Fibroblast of lung (primary cell): Measurements from ENCODE around the gene HPS1. TPM values are rescaled to one million over a fixed set of nuclear protein-coding genes. Genes with fewer than 3 reads are reported as not detected.

Source experiments
- DNase-seq, 2 donors: peaks; one replicate each; pipeline versions ENCODE4 v3.0.0 to v3.0.0-alpha.2; 2010; ENCODE audit warnings: low read depth in 2 of 2
- H2AFZ ChIP-seq: 2 replicates; pipeline ENCODE4 v1.5.1; 2012; ENCODE audit warnings: low read length, control low read depth, inconsistent platforms
- H3K27ac ChIP-seq: 2 replicates; pipeline ENCODE4 v1.5.1; 2011; ENCODE audit warnings: low read length, control low read depth; ENCODE audit not compliant: insufficient read depth
- H3K27me3 ChIP-seq: 2 replicates; pipeline ENCODE4 v1.5.1; 2011; ENCODE audit warnings: mild to moderate bottlenecking, low read length; ENCODE audit not compliant: control insufficient read depth, insufficient read depth
- H3K36me3 ChIP-seq: 2 replicates; pipeline ENCODE4 v1.5.1; 2011; ENCODE audit warnings: low read length; ENCODE audit not compliant: control insufficient read depth, insufficient read depth
- H3K4me1 ChIP-seq: 2 replicates; pipeline ENCODE4 v1.5.1; 2011; ENCODE audit warnings: low read length; ENCODE audit not compliant: control insufficient read depth, insufficient read depth; ENCODE audit errors: extremely low read depth
- H3K4me2 ChIP-seq: 2 replicates; pipeline ENCODE4 v1.5.1; 2011; ENCODE audit warnings: low read length, control low read depth; ENCODE audit not compliant: insufficient read depth; ENCODE audit errors: extremely low read depth
- H3K4me3 ChIP-seq, 4 experiments: fragments of 200-600 bp in 1 of 4; sonication (generic) in 1 of 4; replicated peaks in 1 of 4; 2 replicates each; pipeline ENCODE4 v1.5.1; 2011 to 2016; ENCODE audit warnings: low read length in 4 of 4, low read depth in 3 of 4, mild to moderate bottlenecking in 3 of 4, control low read depth in 2 of 4, inconsistent platforms in 1 of 4, mixed read lengths in 1 of 4; ENCODE audit not compliant: insufficient read depth in 1 of 4; ENCODE audit errors: control extremely low read depth in 1 of 4
- H3K79me2 ChIP-seq: 2 replicates; pipeline ENCODE4 v1.5.1; 2012; ENCODE audit warnings: mild to moderate bottlenecking, low read length, inconsistent platforms; ENCODE audit not compliant: control insufficient read depth, insufficient read depth
- H3K9ac ChIP-seq: 2 replicates; pipeline ENCODE4 v1.5.1; 2011; ENCODE audit warnings: mild to moderate bottlenecking, low read length, control low read depth; ENCODE audit not compliant: insufficient read depth
- H3K9me3 ChIP-seq: 2 replicates; pipeline ENCODE4 v1.5.1; 2012; ENCODE audit warnings: low read depth, low read length; ENCODE audit not compliant: control insufficient read depth, insufficient read depth
- H4K20me1 ChIP-seq: 2 replicates; pipeline ENCODE4 v1.5.1; 2011; ENCODE audit warnings: low read length; ENCODE audit not compliant: control insufficient read depth, insufficient read depth; ENCODE audit errors: extremely low read depth
- CTCF ChIP-seq, 2 donors: IDR thresholded peaks in 1 of 2; conservative IDR thresholded peaks in 1 of 2; 1 replicate in 1 of 2; 2 replicates in 1 of 2; pipeline ENCODE4 v1.5.1; 2011 to 2012; ENCODE audit warnings: low read length in 2 of 2, control low read depth in 1 of 2, inconsistent platforms in 1 of 2, low read depth in 1 of 2, mild to moderate bottlenecking in 1 of 2
- EZH2 ChIP-seq: IDR thresholded peaks from 2 replicates; pipeline ENCODE4 v1.5.1; 2012; ENCODE audit warnings: low read length, control low read depth, mild to moderate bottlenecking; ENCODE audit errors: missing control alignments
- polyA plus RNA-seq, 2 donors: library from polyadenylated mRNA; depleted of rRNA in 1 of 2; stranded (reverse) in 1 of 2; unstranded in 1 of 2; fragments of >200 nt; gene quantifications; 2 replicates each; pipeline ENCODE4 v1.2.1, GENCODE V29; 2011 to 2012; ENCODE audit warnings: missing spikeins in 1 of 2
- total RNA-seq: library from RNA; depleted of rRNA; stranded (reverse); fragments of >200 nt; gene quantifications from 2 replicates; pipeline ENCODE4 v1.2.1, GENCODE V29; 2014

The HPS1 gene
- total and polyA plus RNA-seq, 2 donors (not counting 1 experiment from before 2014, with no cell fraction given), result 44.6 to 58.1 TPM

- no peak overlapping the region for H3K9ac ChIP-seq
- DNase-seq, result no peak
- H3K27me3 ChIP-seq, result no peaks in the 10 kb centered on the region
- no peak overlapping the region for H3K4me2 ChIP-seq
- no peak overlapping the region for H2AFZ ChIP-seq
- no peaks in the 10 kb centered on the region for H3K79me2 ChIP-seq
- no peaks in the 10 kb centered on the region for H3K36me3 ChIP-seq
- no peak overlapping the region for H3K27ac ChIP-seq
- no peaks in the 10 kb centered on the region for H3K9me3 ChIP-seq
- no peaks in the 10 kb centered on the region for H4K20me1 ChIP-seq
- TF ChIP-seq EZH2 (no peak), CTCF (conservative IDR thresholded peaks at IDR 0.05 in 1 of 2, IDR thresholded peaks at IDR 0.05 in 1 of 2; ENCODE audit: low read depth in 1 of 2, low read length in 2 of 2) (no peak)
- no peak overlapping the region for H3K4me3 ChIP-seq
- H3K4me1 ChIP-seq, result peaks cover 3% of the 10 kb centered on the region
These were observed 78.1 kb downstream of the HPS1 start for GRCh38 chr10:98368644-98369043.

DNA sequence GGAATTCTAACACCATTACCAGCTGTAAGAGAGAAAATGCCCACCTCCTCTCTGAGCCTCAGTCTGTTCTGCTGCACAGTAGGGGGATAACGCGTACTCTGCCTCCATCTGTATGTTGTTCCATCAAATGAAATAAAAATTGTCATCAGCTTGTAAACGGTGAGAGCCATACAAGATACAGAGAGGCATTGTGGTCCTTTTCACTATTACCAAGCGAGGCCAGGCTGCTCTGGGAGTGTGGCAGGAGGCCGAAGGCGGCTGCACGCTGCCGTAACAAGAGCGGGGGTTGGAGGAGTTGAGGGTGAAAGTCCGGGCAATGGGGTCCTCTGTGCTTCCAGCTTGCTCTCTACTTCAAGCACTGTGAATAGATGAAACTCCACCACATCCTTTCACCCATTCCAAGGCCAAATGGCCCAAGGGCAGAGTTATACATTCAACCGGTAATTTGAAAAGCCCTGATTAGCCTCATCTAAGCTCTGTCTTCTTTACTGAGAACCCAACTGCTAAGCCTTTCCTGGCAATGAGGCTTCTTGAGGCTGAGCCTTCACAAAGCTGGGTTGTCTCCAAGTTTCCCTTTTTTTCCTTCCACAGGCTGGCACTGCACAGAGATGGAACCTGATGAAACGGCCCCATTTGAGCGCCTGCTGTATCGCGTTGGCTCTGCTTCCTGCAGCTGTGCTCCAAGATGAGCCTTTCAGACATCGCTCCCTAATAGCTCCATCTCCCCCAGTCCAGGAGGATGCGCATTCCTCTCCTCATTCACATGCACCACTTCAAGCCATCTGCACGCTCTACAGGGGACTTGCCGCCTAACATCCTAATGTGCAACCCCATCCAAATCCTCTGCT, 78.9 kb downstream of the HPS1 start:
- H3K4me3 ChIP-seq, result no peak overlapping the region
- no peaks in the 10 kb centered on the region for H4K20me1 ChIP-seq
- H3K36me3 ChIP-seq, result no peaks in the 10 kb centered on the region
- no peak overlapping the region for H3K9ac ChIP-seq
- H3K27me3 ChIP-seq, result no peaks in the 10 kb centered on the region
- H3K27ac ChIP-seq, result no peak overlapping the region
- TF ChIP-seq EZH2 (no peak), CTCF (conservative IDR thresholded peaks at IDR 0.05 in 1 of 2, IDR thresholded peaks at IDR 0.05 in 1 of 2; ENCODE audit: low read depth in 1 of 2, low read length in 2 of 2) (no peak)
- H3K4me2 ChIP-seq, result no peak overlapping the region
- no peak overlapping the region for H2AFZ ChIP-seq
- peaks cover 3% of the 10 kb centered on the region for H3K4me1 ChIP-seq
- no peaks in the 10 kb centered on the region for H3K79me2 ChIP-seq
- no peak for DNase-seq
- no peaks in the 10 kb centered on the region for H3K9me3 ChIP-seq

Other genes starting within 250 kb of the HPS1 start
- gene LOXL4, start 178.7 kb downstream of the HPS1 start, total RNA-seq, result 52.6 and 73.0 TPM in 2 replicates
- gene LOXL4, start 178.7 kb downstream of the HPS1 start, polyA plus RNA-seq, result 39.8 and 75.1 TPM in 2 replicates
- 12.8 and 16.0 TPM in 2 replicates for gene PYROXD2, start 31.8 kb downstream of the HPS1 start, total RNA-seq
- 8.7 and 15.9 TPM in 2 replicates for gene PYROXD2, start 31.8 kb downstream of the HPS1 start, polyA plus RNA-seq